ENCODE data around the gene TERT. TPM values are rescaled to one million over a fixed set of nuclear protein-coding genes. Genes with fewer than 3 reads are reported as not detected.

TERT gene
- total and polyA plus RNA-seq, 3 experiments from 2014 or later: 2.0 to 2.5 TPM; not detected in 1

DNA sequence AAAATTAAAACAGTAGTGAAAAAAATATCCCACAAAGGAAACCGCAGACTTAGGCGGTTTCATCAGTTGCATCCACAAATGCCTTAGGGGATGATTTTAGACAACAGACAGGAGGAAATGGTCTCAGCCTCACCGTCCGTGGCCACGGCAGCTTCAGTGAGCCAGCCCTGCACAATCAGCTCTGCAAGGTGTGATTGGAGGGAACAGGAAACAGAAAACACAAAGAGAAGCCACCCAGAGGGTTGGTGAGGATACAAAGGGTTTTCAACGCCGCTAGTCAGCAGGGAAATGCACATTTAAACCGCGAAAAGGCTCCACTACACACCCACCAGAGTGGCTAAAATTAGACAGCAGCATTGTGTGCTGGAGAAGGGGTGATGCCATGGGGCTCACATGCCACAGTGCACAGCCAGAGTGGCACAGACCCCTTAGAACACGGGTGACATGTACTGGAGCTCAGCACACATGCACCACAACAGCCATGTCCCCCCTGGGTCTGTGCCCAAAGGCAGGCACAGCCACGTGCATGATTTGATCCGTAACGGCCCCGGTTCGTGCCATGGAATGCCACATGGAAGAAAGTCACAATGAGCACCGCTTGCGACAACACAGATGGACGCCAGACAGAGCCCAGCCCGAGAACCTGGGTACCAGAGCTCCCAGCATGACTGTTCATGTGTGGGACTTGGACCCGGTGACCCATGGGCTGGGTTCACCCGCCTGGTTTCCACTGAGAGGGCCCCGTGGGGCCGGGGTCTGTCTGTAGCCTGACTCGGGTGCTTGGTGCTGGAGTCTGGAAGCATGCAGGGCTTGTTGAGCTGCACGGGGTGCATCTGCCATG lies 18.3 kb upstream of the TERT start:
- CTCF ChIA-PET: interaction anchor here (1.1 to 1.3 kb wide), 2 partner anchors 16 to 31 kb away, joined by 3 to 4 read pairs; no protein-coding TSS in a partner anchor
- POLR2A ChIA-PET: interaction anchor here (1.2 to 1.4 kb wide), 2 partner anchors 31 to 72 kb away, joined by 4 read pairs; no protein-coding TSS in a partner anchor
- Histone ChIP-seq H3K27ac (ENCODE audit: low read depth, low read length) (no peak overlapping the region), H3K27me3 (ENCODE audit: insufficient read depth, low read length, poor library complexity, severe bottlenecking) (no peaks in the 10 kb centered on the region), H3K9me3 (ENCODE audit: low read length) (peaks cover 3% of the 10 kb centered on the region), H3K36me3 (ENCODE audit: insufficient read depth, low read length) (peaks cover 1% of the 10 kb centered on the region), H3K4me1 (ENCODE audit: insufficient read depth, low read length) (peaks cover 56% of the 10 kb centered on the region), H3K4me3 (ENCODE audit: low read length) (peak overlapping the region; percentile 45)
- peak overlapping the region; percentile 69 to 87 (median 76) for H3K4me3 Mint-ChIP-seq
- no peaks in the 10 kb centered on the region for H3K27me3 Mint-ChIP-seq
- H3K4me1 Mint-ChIP-seq: peaks cover 59 to 61% (median 61%) of the 10 kb centered on the region in 3 donors
- H3K27ac Mint-ChIP-seq: peak overlapping the region; percentile 54 to 89 (median 80)
- DNase-seq: peak; percentile 34 to 73 (median 66)
- H3K9me3 Mint-ChIP-seq: peaks cover 0 to 13% (median 10%) of the 10 kb centered on the region in 5 donors
- peaks cover 0 to 12% (median 0%) of the 10 kb centered on the region in 3 donors for H3K36me3 Mint-ChIP-seq

DNA sequence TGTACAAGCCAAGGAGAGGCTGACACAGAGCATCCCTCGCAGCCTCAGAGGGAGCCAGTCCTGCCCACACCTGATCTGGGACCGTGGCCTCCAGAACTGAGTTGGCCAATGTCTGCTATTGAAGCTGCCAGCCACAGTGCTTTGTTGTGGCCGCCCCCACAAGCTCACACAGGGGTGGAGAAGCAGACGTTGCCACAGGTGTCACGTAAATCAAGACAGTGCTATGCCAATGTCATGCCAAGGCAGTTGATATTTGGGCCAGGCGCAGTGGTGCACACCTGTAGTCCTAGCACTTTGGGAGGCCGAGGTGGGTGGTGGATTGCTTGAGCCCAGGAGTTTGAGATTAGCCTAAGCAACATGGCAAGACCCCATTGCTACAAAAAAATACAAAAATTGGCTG lies 17.3 kb upstream of the TERT start:
- Histone ChIP-seq H3K36me3 (ENCODE audit: insufficient read depth, low read length) (no peaks in the 10 kb centered on the region), H3K4me3 (ENCODE audit: low read length) (no peak overlapping the region), H3K27me3 (ENCODE audit: insufficient read depth, low read length, poor library complexity, severe bottlenecking) (no peaks in the 10 kb centered on the region), H3K4me1 (ENCODE audit: insufficient read depth, low read length) (peaks cover 53% of the 10 kb centered on the region), H3K27ac (ENCODE audit: low read depth, low read length) (no peak overlapping the region), H3K9me3 (ENCODE audit: low read length) (peaks cover 3% of the 10 kb centered on the region)
- H3K4me1 Mint-ChIP-seq: peaks cover 54 to 57% (median 56%) of the 10 kb centered on the region in 3 donors
- ChIA-PET POLR2A (no interaction called here), CTCF (interaction anchor here (1.3 kb wide), 1 partner anchor 30 kb away, joined by 4 read pairs; no protein-coding TSS in a partner anchor)
- H3K9me3 Mint-ChIP-seq: peaks cover 0 to 13% (median 10%) of the 10 kb centered on the region in 5 donors
- peak in 4 of 5 donors; percentile 45 to 80 (median 70) for DNase-seq
- peak overlapping the region in 7 of 8 donors; percentile 24 to 86 (median 81) for H3K27ac Mint-ChIP-seq
- H3K27me3 Mint-ChIP-seq: no peaks in the 10 kb centered on the region
- peak overlapping the region; percentile 8 to 87 (median 40) for H3K4me3 Mint-ChIP-seq
- H3K36me3 Mint-ChIP-seq: peaks cover 0 to 3% (median 0%) of the 10 kb centered on the region in 3 donors

- CTCF ChIA-PET: interaction anchor here (1.0 kb wide), 1 partner anchor 74 kb away, joined by 3 read pairs; no protein-coding TSS in a partner anchor
These were observed 16.7 kb upstream of the TERT start for GRCh38 chr5:1311439-1312055.

DNA sequence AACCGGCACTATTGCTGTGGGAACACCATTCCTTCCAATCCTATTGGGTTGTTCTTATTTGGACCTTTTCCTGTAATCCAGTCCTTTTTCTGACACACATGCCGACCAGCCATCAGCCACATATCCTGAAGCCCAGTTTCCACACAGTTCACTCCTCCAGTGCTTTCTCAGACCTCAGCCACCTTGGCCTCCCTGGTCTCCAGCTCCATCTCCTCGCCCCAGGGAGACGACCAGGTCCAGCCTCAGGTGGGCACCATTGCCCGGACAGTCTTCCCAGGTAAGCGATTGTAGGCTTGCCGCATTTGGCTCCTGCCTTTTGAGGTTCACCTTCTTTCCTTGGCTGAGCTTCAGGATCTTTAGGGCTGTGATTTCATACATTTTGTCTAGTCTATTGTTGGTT lies 15.2 kb upstream of the TERT start:
- ChIA-PET CTCF (no interaction called here), POLR2A (no interaction called here)
- Histone ChIP-seq H3K27me3 (ENCODE audit: insufficient read depth, low read length, poor library complexity, severe bottlenecking) (no peaks in the 10 kb centered on the region), H3K27ac (ENCODE audit: low read depth, low read length) (no peak overlapping the region), H3K9me3 (ENCODE audit: low read length) (peaks cover 3% of the 10 kb centered on the region), H3K4me3 (ENCODE audit: low read length) (no peak overlapping the region), H3K4me1 (ENCODE audit: insufficient read depth, low read length) (peaks cover 32% of the 10 kb centered on the region), H3K36me3 (ENCODE audit: insufficient read depth, low read length) (no peaks in the 10 kb centered on the region)
- no peak for DNase-seq
- Mint-ChIP-seq H3K27me3 (no peaks in the 10 kb centered on the region), H3K36me3 (no peaks in the 10 kb centered on the region), H3K4me1 (peaks cover 35 to 36% (median 36%) of the 10 kb centered on the region in 3 donors), H3K4me3 (no peak overlapping the region), H3K9me3 (peaks cover 0 to 13% (median 10%) of the 10 kb centered on the region in 5 donors), H3K27ac (peak overlapping the region in 2 of 8 donors; percentile 0 to 78)

More at GRCh38 chr5:1311439-1312055, 16.7 kb upstream of the TERT start:
- H3K27ac ChIP-seq (ENCODE audit: low read depth, low read length): no peak overlapping the region
- no peaks in the 10 kb centered on the region for H3K27me3 ChIP-seq (ENCODE audit: insufficient read depth, low read length, poor library complexity, severe bottlenecking)
- Mint-ChIP-seq H3K9me3 (peaks cover 0 to 13% (median 10%) of the 10 kb centered on the region in 5 donors), H3K4me3 (no peak overlapping the region), H3K27me3 (no peaks in the 10 kb centered on the region), H3K27ac (peak overlapping the region in 5 of 8 donors; percentile 35 to 86 (median 79)), H3K36me3 (no peaks in the 10 kb centered on the region), H3K4me1 (peaks cover 49 to 50% (median 50%) of the 10 kb centered on the region in 3 donors)
- H3K36me3 ChIP-seq (ENCODE audit: insufficient read depth, low read length): no peaks in the 10 kb centered on the region
- POLR2A ChIA-PET: no interaction called here
- H3K4me1 ChIP-seq (ENCODE audit: insufficient read depth, low read length): peaks cover 46% of the 10 kb centered on the region
- DNase-seq: peak in 1 of 5 donors; percentile 40
- peaks cover 3% of the 10 kb centered on the region for H3K9me3 ChIP-seq (ENCODE audit: low read length)
- H3K4me3 ChIP-seq (ENCODE audit: low read length): no peak overlapping the region

DNA sequence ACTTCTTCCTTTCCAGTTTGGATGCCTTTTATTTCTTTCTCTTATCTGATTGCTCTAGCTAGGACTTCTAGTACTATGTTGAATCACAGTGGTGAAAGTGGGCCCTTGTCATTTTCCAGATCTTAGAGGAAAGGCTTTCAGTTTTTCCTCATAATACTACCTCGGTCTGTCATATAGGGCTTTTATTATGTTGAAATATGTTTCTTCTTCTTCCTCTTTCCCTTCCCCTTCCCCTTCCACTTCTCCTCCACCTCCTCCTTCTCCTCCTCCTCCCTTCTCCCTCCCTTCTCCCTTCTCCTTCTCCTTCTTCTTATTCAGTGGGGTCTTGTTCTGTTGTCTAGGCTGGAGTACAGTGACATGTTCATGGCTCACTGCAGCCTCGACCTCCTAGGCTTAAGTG lies 9.2 kb upstream of the TERT start:
- no peaks in the 10 kb centered on the region for H3K27me3 Mint-ChIP-seq
- Histone ChIP-seq H3K4me3 (ENCODE audit: low read length) (no peak overlapping the region), H3K9me3 (ENCODE audit: low read length) (no peaks in the 10 kb centered on the region), H3K27me3 (ENCODE audit: insufficient read depth, low read length, poor library complexity, severe bottlenecking) (no peaks in the 10 kb centered on the region), H3K36me3 (ENCODE audit: insufficient read depth, low read length) (no peaks in the 10 kb centered on the region), H3K27ac (ENCODE audit: low read depth, low read length) (no peak overlapping the region), H3K4me1 (ENCODE audit: insufficient read depth, low read length) (no peaks in the 10 kb centered on the region)
- no peak overlapping the region for H3K4me3 Mint-ChIP-seq
- H3K27ac Mint-ChIP-seq: no peak overlapping the region
- no peaks in the 10 kb centered on the region for H3K4me1 Mint-ChIP-seq
- CTCF ChIA-PET: no interaction called here
- H3K36me3 Mint-ChIP-seq: no peaks in the 10 kb centered on the region
- DNase-seq: no peak
- POLR2A ChIA-PET: no interaction called here
- H3K9me3 Mint-ChIP-seq: peaks cover 0 to 9% (median 0%) of the 10 kb centered on the region in 5 donors

- no peaks in the 10 kb centered on the region for H3K4me1 Mint-ChIP-seq
- no peak overlapping the region for H3K27ac ChIP-seq (ENCODE audit: low read depth, low read length)
- H3K9me3 ChIP-seq (ENCODE audit: low read length): no peaks in the 10 kb centered on the region
- no peaks in the 10 kb centered on the region for H3K4me1 ChIP-seq (ENCODE audit: insufficient read depth, low read length)
- POLR2A ChIA-PET: no interaction called here
- no peak for DNase-seq
- CTCF ChIA-PET: no interaction called here
- H3K27ac Mint-ChIP-seq: no peak overlapping the region
- no peak overlapping the region for H3K4me3 ChIP-seq (ENCODE audit: low read length)
- H3K27me3 ChIP-seq (ENCODE audit: insufficient read depth, low read length, poor library complexity, severe bottlenecking): no peaks in the 10 kb centered on the region
- H3K9me3 Mint-ChIP-seq: peaks cover 0 to 9% (median 0%) of the 10 kb centered on the region in 5 donors
- no peaks in the 10 kb centered on the region for H3K36me3 ChIP-seq (ENCODE audit: insufficient read depth, low read length)
- no peaks in the 10 kb centered on the region for H3K27me3 Mint-ChIP-seq
- H3K36me3 Mint-ChIP-seq: no peaks in the 10 kb centered on the region
- H3K4me3 Mint-ChIP-seq: no peak overlapping the region
These were observed 7.4 kb upstream of the TERT start for GRCh38 chr5:1302258-1302657.

GRCh38 chr5:1300581-1301083 lies 5.8 kb upstream of the TERT start:
- H3K36me3 Mint-ChIP-seq: no peaks in the 10 kb centered on the region
- Histone ChIP-seq H3K27ac (ENCODE audit: low read depth, low read length) (no peak overlapping the region), H3K4me1 (ENCODE audit: insufficient read depth, low read length) (no peaks in the 10 kb centered on the region), H3K27me3 (ENCODE audit: insufficient read depth, low read length, poor library complexity, severe bottlenecking) (no peaks in the 10 kb centered on the region), H3K4me3 (ENCODE audit: low read length) (no peak overlapping the region), H3K36me3 (ENCODE audit: insufficient read depth, low read length) (no peaks in the 10 kb centered on the region), H3K9me3 (ENCODE audit: low read length) (no peaks in the 10 kb centered on the region)
- ChIA-PET POLR2A (no interaction called here), CTCF (no interaction called here)
- H3K9me3 Mint-ChIP-seq: peaks cover 0 to 9% (median 0%) of the 10 kb centered on the region in 5 donors
- DNase-seq: peak in 1 of 5 donors; percentile 28
- no peaks in the 10 kb centered on the region for H3K27me3 Mint-ChIP-seq
- H3K4me1 Mint-ChIP-seq: peaks cover 0 to 4% (median 0%) of the 10 kb centered on the region in 3 donors
- no peak overlapping the region for H3K4me3 Mint-ChIP-seq
- H3K27ac Mint-ChIP-seq: no peak overlapping the region

- Mint-ChIP-seq H3K4me3 (no peak overlapping the region), H3K27me3 (no peaks in the 10 kb centered on the region), H3K36me3 (no peaks in the 10 kb centered on the region), H3K27ac (no peak overlapping the region), H3K4me1 (peaks cover 0 to 4% (median 0%) of the 10 kb centered on the region in 3 donors), H3K9me3 (peaks cover 0 to 9% (median 0%) of the 10 kb centered on the region in 5 donors)
- Histone ChIP-seq H3K4me1 (ENCODE audit: insufficient read depth, low read length) (no peaks in the 10 kb centered on the region), H3K4me3 (ENCODE audit: low read length) (no peak overlapping the region), H3K27ac (ENCODE audit: low read depth, low read length) (no peak overlapping the region), H3K27me3 (ENCODE audit: insufficient read depth, low read length, poor library complexity, severe bottlenecking) (no peaks in the 10 kb centered on the region), H3K36me3 (ENCODE audit: insufficient read depth, low read length) (no peaks in the 10 kb centered on the region), H3K9me3 (ENCODE audit: low read length) (no peaks in the 10 kb centered on the region)
- CTCF ChIA-PET: no interaction called here
- POLR2A ChIA-PET: no interaction called here
- no peak for DNase-seq
These were observed 5.1 kb upstream of the TERT start for GRCh38 chr5:1299961-1300360.

Measured in CD8-positive, alpha-beta memory T cell (primary cell).